GM12873 (cell line): ENCODE data around the gene PASK.

Experiments
- TF ChIP-seq, protein P1 (sequence below): IDR thresholded peaks from 2 replicates; pipeline ENCODE4 v1.5.1; 2012; ENCODE audit warnings: low read depth, mild to moderate bottlenecking, moderate library complexity, low read length, control low read depth; ENCODE audit not compliant: insufficient read depth; ENCODE audit errors: missing control alignments

PASK gene

DNA sequence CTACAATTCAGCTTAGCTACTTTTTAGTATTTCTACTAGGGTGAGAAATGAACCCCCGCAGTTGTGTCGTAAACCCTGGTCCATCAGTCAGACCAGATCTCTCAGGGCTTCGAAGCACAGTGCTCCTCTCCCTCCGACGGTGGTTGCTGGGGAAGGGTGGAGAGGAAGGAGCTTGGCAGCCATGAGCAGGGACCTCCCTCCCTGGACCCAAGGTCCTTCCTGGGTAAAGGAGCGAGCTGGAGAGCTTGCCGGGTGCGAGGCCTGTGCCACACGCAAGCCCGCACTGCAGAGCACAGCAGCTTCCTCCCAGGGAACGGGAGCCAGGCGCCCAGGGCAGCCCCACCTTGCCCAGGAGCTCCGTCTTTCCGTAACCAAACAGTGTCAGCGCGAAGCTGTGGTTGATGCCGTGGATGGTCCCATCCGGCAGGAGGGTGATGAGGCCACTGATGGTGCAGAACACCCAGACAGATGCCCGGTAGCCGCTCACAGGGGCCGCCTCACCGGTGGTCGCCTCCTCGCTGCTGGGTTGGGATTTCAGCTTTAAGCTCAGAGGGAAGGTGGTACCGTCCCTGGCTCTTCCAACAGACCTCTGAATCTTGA, 12.5 kb downstream of the PASK start:
- TF ChIP-seq, protein P1, sequence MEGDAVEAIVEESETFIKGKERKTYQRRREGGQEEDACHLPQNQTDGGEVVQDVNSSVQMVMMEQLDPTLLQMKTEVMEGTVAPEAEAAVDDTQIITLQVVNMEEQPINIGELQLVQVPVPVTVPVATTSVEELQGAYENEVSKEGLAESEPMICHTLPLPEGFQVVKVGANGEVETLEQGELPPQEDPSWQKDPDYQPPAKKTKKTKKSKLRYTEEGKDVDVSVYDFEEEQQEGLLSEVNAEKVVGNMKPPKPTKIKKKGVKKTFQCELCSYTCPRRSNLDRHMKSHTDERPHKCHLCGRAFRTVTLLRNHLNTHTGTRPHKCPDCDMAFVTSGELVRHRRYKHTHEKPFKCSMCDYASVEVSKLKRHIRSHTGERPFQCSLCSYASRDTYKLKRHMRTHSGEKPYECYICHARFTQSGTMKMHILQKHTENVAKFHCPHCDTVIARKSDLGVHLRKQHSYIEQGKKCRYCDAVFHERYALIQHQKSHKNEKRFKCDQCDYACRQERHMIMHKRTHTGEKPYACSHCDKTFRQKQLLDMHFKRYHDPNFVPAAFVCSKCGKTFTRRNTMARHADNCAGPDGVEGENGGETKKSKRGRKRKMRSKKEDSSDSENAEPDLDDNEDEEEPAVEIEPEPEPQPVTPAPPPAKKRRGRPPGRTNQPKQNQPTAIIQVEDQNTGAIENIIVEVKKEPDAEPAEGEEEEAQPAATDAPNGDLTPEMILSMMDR = no peak

DNA sequence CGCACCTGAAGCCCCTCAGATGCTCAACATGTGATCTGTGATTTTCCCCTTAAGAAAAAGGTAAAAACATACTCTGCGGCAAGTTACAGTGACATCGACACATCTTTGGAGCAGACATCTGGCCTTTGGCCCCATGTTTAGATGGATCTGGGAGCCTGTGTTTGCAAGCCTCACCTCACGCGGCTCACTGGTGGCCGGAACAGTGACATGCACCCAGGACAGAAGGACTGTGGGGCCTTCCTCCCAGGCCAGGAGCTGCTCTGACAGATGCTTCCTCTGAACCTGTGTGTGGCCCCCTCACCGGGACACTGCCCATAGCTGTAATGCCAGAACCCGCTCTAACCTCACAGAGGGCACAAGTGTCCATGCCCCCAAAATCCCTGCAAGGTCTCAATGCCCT, 13.1 kb downstream of the PASK start:
- TF ChIP-seq, protein P1 = no peak

DNA sequence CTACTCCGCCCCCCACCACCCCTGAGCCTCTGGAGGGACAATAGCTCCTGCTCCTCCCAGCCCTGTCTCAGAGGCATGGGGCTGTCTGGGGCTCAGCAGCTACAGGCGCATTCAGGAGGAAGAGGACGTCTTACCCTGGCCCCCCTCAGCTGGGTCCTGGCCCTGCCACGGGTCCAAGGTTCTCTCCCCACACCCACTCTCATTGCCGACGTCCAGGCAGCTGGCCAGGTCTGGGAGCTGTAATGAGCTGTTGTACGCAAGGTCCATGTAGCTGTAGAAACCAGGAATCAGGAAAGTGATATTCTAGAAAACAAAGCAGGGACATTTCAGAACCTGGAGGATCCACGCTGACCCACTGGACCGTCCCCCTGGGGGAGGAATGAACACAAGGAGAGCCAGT, 13.5 kb downstream of the PASK start:
- TF ChIP-seq, protein P1 = no peak

DNA sequence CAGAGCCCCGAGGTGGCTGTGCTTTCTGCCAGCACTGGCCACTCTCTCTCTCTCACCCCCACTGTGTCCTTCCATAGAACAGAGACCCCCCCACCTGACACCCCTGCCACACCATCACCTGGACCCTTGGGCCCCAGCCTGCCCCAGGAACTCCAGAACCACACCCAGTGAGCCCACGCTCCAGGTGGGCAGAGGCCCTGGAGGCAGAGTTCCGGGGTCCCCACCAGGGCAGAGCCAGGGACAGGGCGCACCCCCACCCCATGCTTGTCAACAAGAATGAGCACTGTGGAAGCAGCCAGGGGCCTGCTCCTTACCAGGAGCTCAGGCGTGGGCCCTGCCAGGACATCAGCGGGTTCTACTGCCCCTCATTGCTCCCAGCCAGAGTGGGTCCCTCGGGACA, 14.6 kb downstream of the PASK start:
- TF ChIP-seq, protein P1 = no peak

DNA sequence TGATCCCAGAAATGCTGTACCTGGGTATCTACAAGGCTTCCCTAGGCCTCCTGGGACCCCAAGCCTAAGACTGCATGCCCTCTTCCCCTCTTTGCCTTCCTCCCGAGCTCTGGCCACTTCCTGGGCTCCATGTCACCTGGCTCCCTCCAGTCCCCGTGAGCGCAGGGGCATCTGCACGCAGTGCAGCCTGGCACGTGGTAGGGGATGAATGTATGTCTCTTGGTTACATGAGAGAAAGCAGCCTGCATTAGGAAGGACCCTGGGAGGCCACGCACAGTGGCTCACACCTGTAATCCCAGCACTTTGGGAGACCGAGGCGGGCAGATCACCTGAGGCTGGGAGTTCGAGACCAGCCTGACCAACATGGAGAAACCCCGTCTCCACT, 15.8 kb downstream of the PASK start:
- TF ChIP-seq, protein P1 = no peak

DNA sequence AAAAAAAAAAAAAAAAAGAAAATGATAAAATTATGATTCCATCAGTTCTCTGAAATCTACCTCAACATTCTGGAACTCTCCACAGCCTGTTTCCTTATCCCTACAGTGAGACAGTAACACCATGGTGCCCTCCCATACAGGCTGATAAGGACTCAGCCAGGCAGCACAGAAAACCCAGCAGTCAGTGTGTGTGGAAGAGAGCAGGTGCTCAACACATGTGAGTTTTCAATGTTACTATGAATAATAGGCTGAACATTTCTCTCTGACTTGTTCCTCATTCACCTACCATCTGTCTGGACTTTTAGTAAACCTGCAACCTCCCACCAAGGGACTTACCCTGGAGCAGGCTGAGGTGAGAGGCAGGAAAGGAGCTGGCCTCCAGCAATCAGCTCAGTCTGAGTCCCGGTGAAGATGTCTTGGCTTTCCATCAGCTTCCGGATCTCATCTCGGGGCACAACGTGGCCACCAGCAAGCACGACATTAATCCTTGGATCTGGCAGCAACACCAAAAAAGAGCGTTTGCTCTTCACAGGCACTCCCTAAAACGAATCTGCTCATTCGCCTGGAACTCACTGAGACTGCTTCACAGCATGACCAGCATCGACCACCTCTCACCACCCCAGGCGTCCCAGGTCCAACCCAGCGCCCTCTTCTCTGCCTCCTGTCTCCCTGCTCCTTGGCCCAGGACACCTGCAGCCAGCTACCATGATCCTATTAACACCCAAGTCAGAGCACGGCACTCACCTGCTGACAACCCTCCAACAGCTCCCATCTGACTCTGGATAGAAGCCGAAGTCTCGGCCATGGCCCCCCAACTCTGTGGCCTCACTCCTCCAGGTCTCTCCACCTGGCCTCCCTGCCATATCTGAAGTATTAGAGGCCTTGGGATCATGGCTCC, 16.5 kb downstream of the PASK start:
- TF ChIP-seq, protein P1 = no peak

DNA sequence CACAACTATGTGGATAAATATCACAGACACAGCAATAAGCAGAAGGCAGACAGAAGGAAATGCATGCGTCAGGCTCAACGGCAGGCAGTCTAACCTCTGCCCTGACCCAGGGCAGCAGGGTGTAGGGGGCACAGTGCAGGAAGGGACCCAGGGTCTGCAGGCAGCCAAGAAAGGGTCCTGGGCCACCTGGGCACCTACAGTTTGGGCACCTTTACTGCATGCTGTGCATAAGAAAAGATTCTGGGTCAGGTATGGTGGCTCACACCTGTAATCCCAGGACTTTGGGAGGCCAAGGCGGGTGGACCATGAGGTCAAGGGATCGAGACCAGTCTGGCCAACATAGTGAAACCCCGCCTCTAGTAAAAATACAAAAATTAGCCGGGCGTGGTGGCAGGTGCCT, 17.7 kb downstream of the PASK start:
- TF ChIP-seq, protein P1 = no peak
